ENCODE results near the gene MAP3K6.
"Not testable (repeated sequence)": the region's sequence is repeated elsewhere in the genome, so short reads cannot be mapped to it uniquely, and the experiment has no call there.

The MAP3K6 gene

GRCh38 chr1:27366411-27367159 is at the start of gene MAP3K6:
Gene MAP3K6 (minus strand): TSS chr1:27366961. CDS start chr1:27366597, 364 bp downstream.
- DNase-seq (ENCODE audit: low read depth in 3 of 3, low spot score in 1 of 3) = no peak

GRCh38 chr1:27414091-27414490 is 47.3 kb upstream of the MAP3K6 start:
- DNase-seq (ENCODE audit: low read depth in 3 of 3, low spot score in 1 of 3) = no peak

GRCh38 chr1:27413004-27413403 is 46.2 kb upstream of the MAP3K6 start:
- DNase-seq (ENCODE audit: low read depth in 3 of 3, low spot score in 1 of 3) = no peak

GRCh38 chr1:27412502-27412901 is 45.7 kb upstream of the MAP3K6 start:
- no peak for DNase-seq (ENCODE audit: low read depth in 3 of 3, low spot score in 1 of 3)

- DNase-seq (ENCODE audit: low read depth in 3 of 3, low spot score in 1 of 3) = no peak
These were observed 43.9 kb upstream of the MAP3K6 start for GRCh38 chr1:27410709-27411108.

GRCh38 chr1:27409669-27410068 is 42.9 kb upstream of the MAP3K6 start:
- DNase-seq (ENCODE audit: low read depth in 3 of 3, low spot score in 1 of 3) = no peak

- DNase-seq (ENCODE audit: low read depth in 3 of 3, low spot score in 1 of 3) = no peak
These were observed 41.4 kb upstream of the MAP3K6 start for GRCh38 chr1:27408151-27408550.

- DNase-seq (ENCODE audit: low read depth in 3 of 3, low spot score in 1 of 3) = not testable (repeated sequence)
These were observed 40.0 kb upstream of the MAP3K6 start for GRCh38 chr1:27406791-27407190.

- DNase-seq (ENCODE audit: low read depth in 3 of 3, low spot score in 1 of 3) = no peak
These were observed 39.6 kb upstream of the MAP3K6 start for GRCh38 chr1:27406362-27406680.

GRCh38 chr1:27405598-27406361 is 39.0 kb upstream of the MAP3K6 start:
- DNase-seq (ENCODE audit: low read depth in 3 of 3, low spot score in 1 of 3) = not testable (repeated sequence)

GRCh38 chr1:27405074-27405473 is 38.3 kb upstream of the MAP3K6 start:
- no peak for DNase-seq (ENCODE audit: low read depth in 3 of 3, low spot score in 1 of 3)

GRCh38 chr1:27403931-27404330 is 37.2 kb upstream of the MAP3K6 start:
- no peak for DNase-seq (ENCODE audit: low read depth in 3 of 3, low spot score in 1 of 3)

GRCh38 chr1:27403065-27403726 is 36.4 kb upstream of the MAP3K6 start:
- no peak for DNase-seq (ENCODE audit: low read depth in 3 of 3, low spot score in 1 of 3)

GRCh38 chr1:27402349-27402754 is 35.6 kb upstream of the MAP3K6 start:
- DNase-seq (ENCODE audit: low read depth in 3 of 3, low spot score in 1 of 3) = no peak

GRCh38 chr1:27400963-27401341 is 34.2 kb upstream of the MAP3K6 start:
- no peak for DNase-seq (ENCODE audit: low read depth in 3 of 3, low spot score in 1 of 3)

- DNase-seq (ENCODE audit: low read depth in 3 of 3, low spot score in 1 of 3) = no peak
These were observed 33.6 kb upstream of the MAP3K6 start for GRCh38 chr1:27400082-27400962.

- DNase-seq (ENCODE audit: low read depth in 3 of 3, low spot score in 1 of 3) = no peak
These were observed 32.7 kb upstream of the MAP3K6 start for GRCh38 chr1:27399251-27400025.

- no peak for DNase-seq (ENCODE audit: low read depth in 3 of 3, low spot score in 1 of 3)
These were observed 31.8 kb upstream of the MAP3K6 start for GRCh38 chr1:27398405-27399149.

GRCh38 chr1:27397749-27398148 is 31.0 kb upstream of the MAP3K6 start:
- DNase-seq (ENCODE audit: low read depth in 3 of 3, low spot score in 1 of 3) = no peak

- DNase-seq (ENCODE audit: low read depth in 3 of 3, low spot score in 1 of 3) = no peak
These were observed 30.3 kb upstream of the MAP3K6 start for GRCh38 chr1:27397110-27397509.
